ENCODE data around the gene GDI1.
A peak's percentile ranks its signal among the peaks of the same experiment; 100 is the strongest.

GDI1 gene

GRCh38 chrX:154408659-154409221, 28.2 kb upstream of the GDI1 start:
- DNase-seq (ENCODE audit: low spot score) (no peak), FAIRE-seq (no peak)

GRCh38 chrX:154409222-154409871, 27.6 kb upstream of the GDI1 start, which contains the start of gene DNASE1L1:
Gene DNASE1L1 (minus strand): TSS chrX:154409254. CDS start chrX:154405568, 3,686 bp downstream.
- DNase-seq (ENCODE audit: low spot score) (peak; percentile 84), FAIRE-seq (peak; percentile 93)

- FAIRE-seq (no peak), DNase-seq (ENCODE audit: low spot score) (peak; percentile 25)
These were observed 25.0 kb upstream of the GDI1 start for GRCh38 chrX:154411981-154412340.

- DNase-seq (ENCODE audit: low spot score) (no peak), FAIRE-seq (no peak)
These were observed 24.5 kb upstream of the GDI1 start for GRCh38 chrX:154412468-154412867.

GRCh38 chrX:154413142-154413541, 23.8 kb upstream of the GDI1 start:
- no peak for FAIRE-seq

GRCh38 chrX:154417157-154417556, 19.8 kb upstream of the GDI1 start:
- peak; percentile 55 for FAIRE-seq
- DNase-seq (ENCODE audit: low spot score) = peak; percentile 23

More at GRCh38 chrX:154413142-154413541, 23.8 kb upstream of the GDI1 start:
- DNase-seq (ENCODE audit: low spot score) = no peak

GRCh38 chrX:154419189-154419588, 17.8 kb upstream of the GDI1 start:
- DNase-seq (ENCODE audit: low spot score) (no peak), FAIRE-seq (no peak)

GRCh38 chrX:154419688-154420401, 17.1 kb upstream of the GDI1 start:
- FAIRE-seq (no peak), DNase-seq (ENCODE audit: low spot score) (no peak)

GRCh38 chrX:154420402-154420756, 16.6 kb upstream of the GDI1 start:
- FAIRE-seq (no peak), DNase-seq (ENCODE audit: low spot score) (no peak)

- FAIRE-seq (no peak), DNase-seq (ENCODE audit: low spot score) (no peak)
These were observed 9.8 kb upstream of the GDI1 start for GRCh38 chrX:154426916-154427770.

- DNase-seq (ENCODE audit: low spot score) (peak; percentile 86), FAIRE-seq (peak; percentile 84)
These were observed 8.5 kb upstream of the GDI1 start, which contains the start of gene ATP6AP1 for GRCh38 chrX:154428176-154429171. Gene ATP6AP1 (plus strand): TSS chrX:154428677. CDS start chrX:154428693, 16 bp downstream.

GRCh38 chrX:154429711-154430110, 7.2 kb upstream of the GDI1 start:
- DNase-seq (ENCODE audit: low spot score) = no peak
- no peak for FAIRE-seq

- FAIRE-seq = no peak
- no peak for DNase-seq (ENCODE audit: low spot score)
These were observed 6.5 kb upstream of the GDI1 start for GRCh38 chrX:154430479-154430878.

GRCh38 chrX:154430916-154431315, 6.0 kb upstream of the GDI1 start:
- no peak for DNase-seq (ENCODE audit: low spot score)
- no peak for FAIRE-seq

GRCh38 chrX:154431341-154431740, 5.6 kb upstream of the GDI1 start:
- no peak for FAIRE-seq

GRCh38 chrX:154432210-154432609, 4.7 kb upstream of the GDI1 start:
- no peak for FAIRE-seq

More at GRCh38 chrX:154431341-154431740, 5.6 kb upstream of the GDI1 start:
- DNase-seq (ENCODE audit: low spot score) = no peak

GRCh38 chrX:154433605-154434004, 3.3 kb upstream of the GDI1 start:
- DNase-seq (ENCODE audit: low spot score) = no peak
- no peak for FAIRE-seq

More at GRCh38 chrX:154432210-154432609, 4.7 kb upstream of the GDI1 start:
- no peak for DNase-seq (ENCODE audit: low spot score)

- DNase-seq (ENCODE audit: low spot score) (no peak), FAIRE-seq (no peak)
These were observed 2.4 kb upstream of the GDI1 start for GRCh38 chrX:154434394-154435168.

GRCh38 chrX:154435171-154435733, 1.7 kb upstream of the GDI1 start:
- DNase-seq (ENCODE audit: low spot score) (no peak), FAIRE-seq (no peak)
